Hematopoietic multipotent progenitor cell (in vitro differentiated cells): ENCODE measurements around the gene TMEM138. TPM values are rescaled to one million over a fixed set of nuclear protein-coding genes. Genes with fewer than 3 reads are reported as not detected.
"Not testable (repeated sequence)": the region's sequence is repeated elsewhere in the genome, so short reads cannot be mapped to it uniquely, and the experiment has no call there.

Experiments
- DNase-seq, 3 donors: peaks; one replicate each; pipeline ENCODE4 v3.0.0-alpha.2; 2011 to 2015; ENCODE audit warnings: low read depth in 2 of 3, low spot score in 2 of 3
- total RNA-seq: library from RNA; depleted of rRNA; stranded (reverse); fragments of >200 nt; gene quantifications from one replicate; pipeline ENCODE4 v1.2.3, GENCODE V29; 2012

The TMEM138 gene
- total RNA-seq, 1 donor = 15.9 TPM

DNA sequence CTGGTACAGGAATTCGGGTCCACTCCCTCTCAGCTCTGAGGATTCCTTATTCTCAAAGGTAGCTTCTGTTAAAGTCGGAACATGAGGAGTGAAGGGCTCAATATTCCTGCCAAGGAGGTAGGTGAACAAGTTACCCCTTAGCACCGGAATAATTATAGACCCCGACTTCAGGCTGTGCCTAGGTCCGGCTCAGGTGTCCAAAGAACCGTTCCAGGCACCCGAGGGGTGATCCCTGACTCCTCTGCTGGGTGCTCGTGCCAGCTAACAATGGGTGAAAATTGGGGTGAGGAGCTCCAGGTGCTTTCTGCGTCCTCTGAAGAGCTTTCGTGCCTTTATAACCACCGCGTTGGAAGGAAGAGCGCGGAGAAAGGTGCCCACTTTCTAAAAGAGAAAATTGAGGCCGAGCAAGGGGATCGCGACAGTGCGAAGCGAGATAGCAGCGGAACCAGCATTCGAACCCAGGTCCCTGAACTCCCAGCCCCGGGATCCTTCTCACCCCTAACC, 885 bp upstream of the TMEM138 start:
- no peak for DNase-seq

DNA sequence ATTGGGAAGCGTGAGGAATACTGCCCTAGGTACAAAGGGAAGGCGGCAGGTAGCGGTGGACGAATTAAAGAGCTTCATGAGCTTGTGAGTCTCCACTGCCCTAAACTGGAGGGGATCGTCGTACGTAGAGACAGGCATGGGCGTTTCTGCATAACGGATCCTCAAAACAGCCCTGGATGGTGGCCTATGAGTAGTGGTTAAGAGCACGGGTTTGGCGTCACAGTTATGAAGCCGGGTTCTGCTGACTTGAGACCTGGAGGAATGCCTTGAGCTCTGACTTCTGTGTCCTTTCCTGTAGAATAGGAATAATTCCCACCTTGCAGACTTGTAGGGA, 335 bp downstream of the TMEM138 start:
- DNase-seq = peak in 1 of 3 donors; percentile 64

- DNase-seq = no peak
Measured at GRCh38 chr11:61364012-61364675, 2.0 kb downstream of the TMEM138 start.

DNA sequence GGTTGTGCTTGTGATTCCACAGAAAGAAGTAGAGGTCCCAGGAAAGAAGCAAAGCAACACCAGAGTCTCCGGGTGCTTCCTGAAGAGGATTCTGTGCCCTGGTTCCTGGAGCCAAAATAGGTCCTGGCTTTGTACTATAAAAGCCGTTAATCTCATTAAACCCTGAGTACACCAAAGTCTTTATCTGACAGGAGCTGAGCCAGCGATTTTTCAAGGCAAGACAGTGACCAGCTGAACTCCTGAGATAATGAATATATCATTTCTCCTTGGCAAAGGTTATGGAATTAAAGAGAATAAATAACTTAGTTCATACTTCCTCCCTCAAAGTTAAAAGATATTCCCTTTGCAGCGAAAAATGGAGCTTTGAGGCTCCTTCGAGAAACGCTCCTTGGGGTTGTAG, 5.2 kb downstream of the TMEM138 start:
- no peak for DNase-seq

DNA sequence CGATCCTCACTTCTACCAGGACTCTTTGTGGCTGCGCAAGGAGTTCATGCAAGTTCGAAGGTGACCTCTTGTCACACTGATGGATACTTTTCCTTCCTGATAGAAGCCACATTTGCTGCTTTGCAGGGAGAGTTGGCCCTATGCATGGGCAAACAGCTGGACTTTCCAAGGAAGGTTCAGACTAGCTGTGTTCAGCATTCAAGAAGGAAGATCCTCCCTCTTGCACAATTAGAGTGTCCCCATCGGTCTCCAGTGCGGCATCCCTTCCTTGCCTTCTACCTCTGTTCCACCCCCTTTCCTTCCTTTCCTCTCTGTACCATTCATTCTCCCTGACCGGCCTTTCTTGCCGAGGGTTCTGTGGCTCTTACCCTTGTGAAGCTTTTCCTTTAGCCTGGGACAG, 6.5 kb downstream of the TMEM138 start:
- no peak for DNase-seq

DNA sequence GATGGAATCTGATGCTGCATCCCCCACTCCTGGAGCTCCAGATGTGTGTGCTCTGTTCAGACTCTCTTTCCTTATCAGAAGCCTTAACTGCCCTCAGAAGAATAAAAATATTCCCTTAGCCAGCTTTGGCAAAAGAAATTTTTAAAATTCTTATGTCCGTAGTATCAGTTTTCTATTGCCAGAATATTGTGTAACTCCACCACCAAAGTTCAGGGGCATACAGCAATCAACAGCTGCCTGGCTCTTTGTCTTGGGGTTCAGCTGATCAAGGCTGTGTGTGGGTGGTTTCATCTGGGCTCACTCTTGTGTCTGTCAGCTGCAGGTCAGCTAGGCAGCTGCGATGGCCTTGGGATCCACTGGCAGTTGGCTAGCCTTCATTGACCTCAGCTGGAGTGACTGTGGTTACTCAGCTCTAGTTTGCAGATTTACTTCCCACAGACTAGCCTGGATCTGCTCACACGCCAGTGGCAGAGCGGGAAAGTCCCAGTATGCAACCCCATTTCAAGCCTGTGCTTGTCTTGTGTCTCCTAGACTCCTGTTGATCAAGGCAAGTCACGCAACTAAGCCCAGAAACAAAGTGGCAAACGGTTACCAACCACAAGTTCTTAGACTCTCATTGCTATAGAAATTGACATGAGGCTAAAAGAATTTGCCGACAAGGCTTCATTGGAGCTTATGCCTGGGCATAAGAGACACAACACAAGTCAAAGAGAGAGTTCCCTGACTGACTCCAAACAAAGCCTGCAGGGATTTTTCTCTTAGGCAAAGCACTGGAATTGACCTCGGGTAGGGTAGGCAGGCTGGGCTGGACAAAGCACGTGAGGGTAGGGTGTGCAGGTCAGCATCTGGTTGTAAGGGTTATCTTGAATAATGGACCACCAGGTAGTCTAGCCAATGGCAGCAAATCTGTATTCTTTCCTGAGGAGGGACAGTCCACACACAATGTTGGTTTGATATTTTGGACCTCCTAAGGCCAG, 7.5 kb downstream of the TMEM138 start:
- DNase-seq = no peak

DNA sequence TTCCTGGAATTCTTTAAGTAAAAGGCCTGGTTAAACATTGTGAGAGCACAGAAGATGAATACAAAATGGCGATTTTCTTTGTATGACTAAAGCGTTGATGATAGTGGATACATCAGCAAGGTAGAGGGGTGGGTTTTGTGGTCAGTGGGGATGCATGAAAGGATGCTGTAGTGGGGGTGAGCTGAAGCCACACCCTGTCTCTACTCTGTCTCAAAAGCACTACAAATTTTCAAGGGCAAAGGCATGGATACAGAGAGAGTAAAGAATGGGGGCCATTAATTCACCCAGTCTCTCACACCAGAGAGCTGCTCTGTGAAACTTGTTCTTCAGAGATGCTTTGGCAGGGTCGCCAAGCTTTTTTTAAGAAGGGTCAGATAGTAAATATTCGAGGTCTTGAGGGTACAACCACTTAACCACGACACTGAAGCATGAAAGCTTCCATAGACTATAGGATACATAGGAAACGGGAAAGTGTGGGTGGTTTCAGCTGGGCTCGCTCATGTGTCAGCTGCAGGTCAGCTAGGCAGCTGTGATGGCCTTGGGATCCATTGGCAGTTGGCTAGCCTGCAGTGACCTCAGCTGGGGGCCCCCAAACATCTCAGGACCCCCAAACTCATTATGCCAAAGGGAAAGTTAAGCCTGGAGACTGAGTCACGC, 8.3 kb downstream of the TMEM138 start:
- DNase-seq = no peak

DNA sequence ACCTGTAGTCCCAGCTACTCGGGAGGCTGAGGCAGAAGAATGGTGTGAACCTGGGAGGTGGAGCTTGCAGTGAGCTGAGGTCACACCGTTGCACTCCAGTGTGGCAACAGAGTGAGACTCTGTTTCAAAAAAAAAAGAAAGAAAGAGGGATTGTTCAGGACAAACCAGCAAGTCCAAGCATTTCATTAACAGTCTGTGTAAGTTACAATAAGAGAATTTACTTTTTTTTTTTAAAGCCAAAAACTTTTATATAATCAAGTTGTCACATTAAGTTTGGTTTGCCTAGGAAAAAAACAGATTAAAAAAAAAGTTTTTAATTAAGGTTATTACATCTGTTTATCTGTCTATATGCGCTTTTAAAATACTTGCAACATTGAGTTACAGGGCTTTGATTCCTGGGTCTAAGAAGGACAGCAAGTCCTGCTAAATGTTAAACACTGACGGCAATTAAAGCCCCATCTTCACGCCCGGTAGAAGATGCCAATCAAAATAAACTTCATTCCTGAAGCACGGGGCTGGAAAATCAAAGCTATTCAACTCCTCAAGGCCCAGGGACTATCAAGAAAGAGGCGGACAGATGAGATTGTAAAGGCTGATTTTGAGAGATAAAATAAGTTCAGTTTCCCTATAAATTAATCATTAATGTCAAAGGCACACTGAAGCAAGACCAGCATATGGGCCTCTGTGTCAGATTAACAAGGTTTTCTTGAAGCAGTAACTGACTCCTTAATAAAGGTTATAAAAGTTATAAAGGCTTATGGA, 10.7 kb downstream of the TMEM138 start:
- no peak for DNase-seq

- no peak for DNase-seq
Measured at GRCh38 chr11:61375761-61376108, 13.6 kb downstream of the TMEM138 start.

DNA sequence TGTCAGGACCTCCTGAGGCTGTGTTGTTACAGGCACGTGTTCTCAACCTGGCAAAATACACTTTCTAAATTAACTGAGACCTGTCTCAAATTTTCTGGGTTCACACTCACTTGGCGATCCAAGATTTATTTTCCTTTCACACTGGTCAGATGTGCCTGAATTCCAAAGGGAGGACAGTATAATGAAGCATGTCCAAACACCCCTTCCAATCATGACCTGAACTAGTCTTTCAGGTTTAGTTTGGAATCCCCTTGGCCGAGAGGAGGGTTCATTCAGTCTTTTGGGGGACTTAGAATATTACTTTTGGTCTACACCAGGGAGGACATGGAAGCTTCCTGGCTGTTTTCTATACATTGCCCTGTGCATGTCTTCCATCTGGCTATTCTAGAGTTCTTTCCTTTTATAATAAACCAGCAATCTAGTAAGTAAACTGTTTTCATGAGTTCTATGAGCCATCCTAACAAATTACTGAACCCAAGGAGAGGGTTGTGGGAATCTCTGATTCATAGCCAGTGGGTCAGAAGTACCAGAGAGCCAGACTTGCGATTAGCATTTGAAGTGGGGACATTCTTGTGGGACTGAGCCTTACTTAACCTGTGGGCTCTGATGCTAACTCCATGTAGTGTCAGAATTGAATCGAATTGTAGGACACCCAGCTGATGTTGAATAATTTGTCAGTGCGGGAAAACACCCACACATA, 15.4 kb downstream of the TMEM138 start:
- no peak for DNase-seq

DNA sequence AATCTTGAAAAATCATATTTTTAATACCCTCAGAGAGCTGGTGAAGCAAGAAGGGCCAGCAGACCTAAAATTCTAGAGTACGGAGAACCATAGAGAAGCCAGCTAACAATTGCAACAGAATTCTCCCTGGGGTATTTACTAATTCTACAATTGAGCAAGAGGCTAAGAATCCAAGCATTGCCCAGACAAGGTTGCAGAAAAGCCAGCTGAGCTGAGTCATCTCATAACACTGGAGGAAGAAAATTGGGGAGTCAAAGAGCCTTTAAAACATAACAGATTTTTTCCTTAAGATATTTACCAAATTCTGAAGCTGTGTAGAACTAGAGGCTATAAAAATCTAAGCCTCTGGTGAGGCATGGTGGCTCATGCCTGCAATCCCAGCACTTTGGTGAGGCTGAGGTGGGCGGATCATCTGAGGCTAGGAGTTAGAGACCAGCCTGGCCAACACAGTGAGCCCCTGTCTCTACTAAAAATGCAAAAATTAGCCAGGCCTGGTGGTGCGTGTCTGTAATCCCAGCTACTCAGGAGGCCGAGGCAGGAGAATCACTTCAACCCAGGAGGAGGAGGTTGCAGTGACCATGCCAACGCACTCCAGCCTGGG, 16.6 kb downstream of the TMEM138 start:
- no peak for DNase-seq

DNA sequence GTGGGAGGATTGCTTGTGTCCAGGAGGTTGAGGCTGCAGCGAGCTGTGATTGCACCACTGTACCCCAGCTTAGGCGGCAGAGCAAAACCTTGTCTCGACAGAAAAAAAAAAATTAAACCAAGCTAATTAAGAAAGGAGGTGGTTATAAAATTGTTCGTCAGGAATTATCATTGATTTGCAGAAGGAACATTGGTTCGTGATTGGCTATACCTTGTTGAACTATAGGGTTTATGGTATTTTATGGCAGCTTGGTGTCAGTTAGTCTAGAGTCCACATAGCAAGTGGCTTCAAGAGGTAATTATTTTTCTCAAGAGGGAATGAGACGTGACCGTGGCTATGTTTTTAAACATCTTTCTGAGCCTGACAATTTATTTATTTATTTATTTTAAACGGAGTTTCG, 18.7 kb downstream of the TMEM138 start:
- DNase-seq = no peak

- not testable (repeated sequence) for DNase-seq
Measured at GRCh38 chr11:61383859-61384258, 21.7 kb downstream of the TMEM138 start.

DNA sequence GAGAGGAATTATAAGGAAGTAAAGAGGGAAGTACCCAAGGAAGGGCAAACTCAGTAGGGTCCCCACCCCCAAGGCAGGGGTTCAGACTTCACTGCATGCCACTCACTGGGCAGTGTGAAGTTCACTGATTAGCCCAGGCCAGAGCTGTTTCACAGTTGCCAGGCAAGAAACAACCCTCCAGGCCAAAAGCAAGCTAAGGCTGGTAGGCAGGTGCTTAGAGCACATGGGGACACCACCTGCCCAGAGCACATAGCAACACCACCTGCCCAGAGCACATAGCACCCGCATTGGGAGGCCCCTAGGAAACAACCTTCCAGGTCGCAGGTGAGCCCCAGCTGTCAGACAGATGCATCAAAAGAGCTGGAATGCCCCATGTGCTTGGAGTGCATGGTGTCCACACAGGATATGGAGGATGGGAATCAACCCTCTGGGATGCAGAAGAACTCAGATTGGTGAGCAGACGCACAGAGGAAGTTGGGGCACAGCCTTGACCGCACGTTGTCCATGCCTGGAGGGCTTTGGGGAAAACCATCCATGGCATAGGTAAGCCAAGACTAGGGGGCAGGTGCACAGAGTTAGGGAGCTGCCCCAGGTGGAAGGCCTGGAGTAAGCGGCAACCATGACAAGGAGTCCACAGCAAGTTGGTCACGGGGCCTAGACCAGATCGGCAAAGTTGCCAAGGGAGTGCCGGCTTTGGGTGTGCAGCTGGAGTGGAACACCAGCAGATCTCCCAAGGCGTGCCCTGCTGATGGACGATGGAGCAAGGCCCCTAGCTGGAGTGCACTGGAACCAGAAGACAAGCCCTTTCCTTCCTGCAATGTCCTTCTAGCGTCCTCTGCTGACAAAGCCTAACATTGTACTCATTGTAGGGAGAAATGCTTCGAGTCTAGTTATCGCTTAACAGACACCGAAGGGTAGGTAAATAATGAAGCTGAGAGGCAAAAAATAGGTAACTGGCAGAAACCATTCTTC, 22.4 kb downstream of the TMEM138 start:
- DNase-seq = no peak

- no peak for DNase-seq
Measured at GRCh38 chr11:61390161-61390560, 28.0 kb downstream of the TMEM138 start.

DNA sequence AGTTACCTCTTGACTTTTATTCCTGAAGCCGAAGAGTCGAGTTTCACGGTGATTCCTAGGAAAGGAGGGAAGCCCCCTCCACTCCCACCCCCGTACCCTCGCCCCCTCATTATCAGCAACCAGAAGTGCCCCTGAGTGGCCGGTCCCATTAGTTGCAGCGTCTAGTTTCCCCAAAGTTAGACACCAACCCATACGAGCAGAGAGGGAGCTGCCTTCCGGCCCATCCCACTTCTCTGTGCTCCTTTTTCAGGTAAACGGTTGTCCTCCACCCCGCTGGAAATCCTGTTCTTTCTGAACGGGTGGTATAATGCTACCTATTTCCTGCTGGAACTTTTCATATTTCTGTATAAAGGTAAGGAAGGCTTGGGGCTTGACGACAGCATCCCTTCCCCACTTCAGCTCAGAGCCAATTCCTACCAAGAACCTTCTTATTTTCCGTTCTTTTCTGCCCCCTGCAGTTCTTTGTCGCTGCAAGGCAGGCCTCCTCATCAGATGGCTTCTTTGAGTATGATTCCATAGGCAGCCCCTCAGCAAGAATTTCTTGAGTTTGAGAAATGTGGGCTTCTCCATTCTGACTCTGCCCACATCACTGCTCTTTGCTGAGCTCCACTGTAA, 30.9 kb downstream of the TMEM138 start:
- peak in 2 of 3 donors; percentile 49 to 61 for DNase-seq

DNA sequence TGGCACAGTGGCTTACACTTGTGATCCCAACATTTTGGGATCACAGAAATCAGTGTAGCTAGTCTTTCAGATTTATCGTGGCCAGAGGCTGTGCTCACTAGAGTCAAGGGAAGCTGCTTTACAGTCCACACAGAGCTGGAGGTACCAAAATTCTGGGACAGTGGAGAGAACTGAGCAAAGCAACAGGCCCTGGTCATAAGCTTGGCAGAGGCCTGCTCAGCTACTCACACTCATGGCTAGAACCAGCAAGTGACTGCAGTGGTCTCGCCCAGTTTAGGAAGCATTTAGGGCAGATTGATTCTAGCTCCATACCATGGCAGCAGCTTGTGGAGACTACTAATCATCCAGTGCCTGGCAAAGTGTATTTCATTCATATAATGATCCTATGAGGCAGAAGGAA, 39.0 kb downstream of the TMEM138 start:
- DNase-seq = no peak

- no peak for DNase-seq
Measured at GRCh38 chr11:61401573-61401972, 39.4 kb downstream of the TMEM138 start.
